SKM-1 (cell line): Measurements from ENCODE around the gene CD33.

Experiments used
- DNase-seq: peaks from one replicate; lab custom pipeline; 2025; ENCODE audit not compliant: unreplicated experiment; lab: John Stamatoyannopoulos, UW

The CD33 gene

GRCh38 chr19:51210191-51210784 lies 14.6 kb upstream of the CD33 start:
- DNase-seq = no peak

- peak; percentile 40 for DNase-seq
These were observed 14.0 kb upstream of the CD33 start for GRCh38 chr19:51210874-51211361.

DNA sequence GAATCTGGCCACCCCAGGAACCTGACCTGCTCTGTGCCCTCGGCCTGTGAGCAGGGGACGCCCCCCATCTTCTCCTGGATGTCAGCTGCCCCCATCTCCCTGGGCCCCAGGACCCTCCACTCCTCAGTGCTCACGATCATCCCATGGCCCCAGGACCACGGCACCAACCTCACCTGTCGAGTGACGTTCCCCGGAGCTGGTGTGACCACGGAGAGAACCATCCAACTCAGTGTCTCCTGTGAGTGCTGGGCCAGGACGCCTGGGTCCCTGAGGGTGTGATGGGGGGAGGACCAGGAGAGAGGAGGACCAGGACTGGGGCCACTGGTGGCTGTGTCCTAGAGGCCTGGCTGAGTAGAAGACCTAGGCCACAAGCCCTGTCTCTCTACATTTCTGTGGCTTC lies 13.0 kb upstream of the CD33 start:
- no peak for DNase-seq

- DNase-seq = no peak
These were observed 5.6 kb upstream of the CD33 start for GRCh38 chr19:51219307-51219706.

DNA sequence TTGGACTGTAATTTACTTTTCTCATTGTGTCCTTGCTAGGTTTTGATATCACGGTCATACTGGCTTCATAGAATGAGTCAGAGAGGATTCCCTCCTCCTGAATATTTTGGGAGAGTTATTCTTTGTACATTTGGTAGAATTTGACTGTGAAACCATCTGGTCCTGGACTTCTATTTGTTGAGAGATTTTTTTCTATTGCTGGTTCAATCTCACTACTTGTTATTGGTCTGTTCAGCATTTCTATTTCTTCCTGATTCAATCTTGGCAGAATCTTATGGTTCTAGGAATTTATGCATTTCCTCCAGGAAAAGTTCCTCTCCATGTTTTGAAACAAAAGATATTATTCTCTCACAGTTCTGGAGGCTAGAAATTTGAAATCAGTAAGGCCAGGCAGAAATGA lies 4.9 kb upstream of the CD33 start:
- no peak for DNase-seq

GRCh38 chr19:51220996-51221395 lies 3.9 kb upstream of the CD33 start:
- DNase-seq = no peak

DNA sequence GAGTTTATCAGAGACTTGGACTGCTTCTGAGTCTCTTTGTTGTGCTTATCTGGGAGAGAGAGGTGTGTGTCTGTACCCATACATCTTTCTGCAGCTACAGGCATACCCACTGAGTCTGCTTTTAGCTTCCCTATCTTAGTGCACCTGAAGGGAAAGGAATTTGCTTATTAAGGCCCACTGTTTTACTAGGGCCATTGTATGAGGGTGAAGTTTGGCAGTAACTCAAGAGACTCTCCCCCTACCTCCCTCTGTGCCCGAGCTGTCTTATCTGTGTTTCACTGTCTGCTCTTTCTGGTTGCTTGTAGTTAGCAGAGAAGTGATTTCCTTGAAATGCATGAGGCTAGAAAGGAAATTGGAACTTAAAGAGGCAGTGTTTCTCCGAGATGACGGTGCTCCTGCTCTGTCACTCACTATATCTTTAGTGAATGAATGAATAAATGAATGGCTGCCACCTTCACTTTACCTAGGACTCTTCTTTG lies 678 bp upstream of the CD33 start:
- no peak for DNase-seq

GRCh38 chr19:51226067-51226466 lies 1.2 kb downstream of the CD33 start:
- DNase-seq = no peak

DNA sequence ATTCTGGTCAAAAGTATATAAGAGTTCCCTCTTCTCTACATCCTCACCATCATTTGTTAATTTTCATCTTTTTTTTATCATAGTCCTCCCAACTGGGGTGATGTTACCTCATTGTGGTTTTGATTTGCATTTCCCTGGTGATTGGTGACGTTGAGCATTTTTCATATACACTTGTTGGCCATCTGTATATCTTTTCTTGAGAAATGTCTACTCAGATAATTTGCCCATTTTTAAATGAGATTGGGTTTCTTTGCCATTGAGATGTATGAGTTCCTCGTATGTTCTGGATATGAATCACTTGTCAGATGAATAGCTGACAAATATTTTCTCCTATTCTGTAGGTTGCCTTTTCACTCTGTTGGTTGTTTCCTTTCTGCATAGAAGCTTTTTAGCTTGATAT lies 2.4 kb downstream of the CD33 start:
- DNase-seq = no peak

DNA sequence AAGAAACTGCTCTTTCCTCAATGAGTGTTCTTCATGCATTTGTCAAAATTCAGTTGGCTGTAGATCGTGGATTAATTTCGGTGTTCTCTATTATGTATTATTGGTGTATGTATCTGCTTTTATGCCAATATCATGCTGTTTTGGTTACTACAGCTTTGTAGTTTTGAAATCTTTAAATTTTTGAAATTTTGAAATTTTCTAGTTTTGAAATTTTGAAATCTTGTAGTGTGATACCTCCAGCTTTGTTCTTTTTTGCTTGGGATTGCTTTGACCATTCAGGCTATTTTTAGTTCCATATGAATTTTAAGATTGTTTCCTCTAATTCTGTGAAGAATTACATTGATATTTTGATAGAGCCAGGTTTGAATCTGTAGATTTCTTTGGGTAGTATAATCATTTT lies 3.1 kb downstream of the CD33 start:
- DNase-seq = no peak

- DNase-seq = no peak
These were observed 16.0 kb downstream of the CD33 start for GRCh38 chr19:51240866-51241265.

GRCh38 chr19:51242881-51243630 lies 18.2 kb downstream of the CD33 start:
- no peak for DNase-seq

GRCh38 chr19:51246164-51246552 lies 21.3 kb downstream of the CD33 start:
- peak; percentile 12 for DNase-seq

GRCh38 chr19:51247972-51248590 lies 23.2 kb downstream of the CD33 start:
- DNase-seq = no peak

- no peak for DNase-seq
These were observed 26.0 kb downstream of the CD33 start, which contains the start of gene SIGLECL1 for GRCh38 chr19:51250786-51251467. Gene SIGLECL1 (plus strand): TSS chr19:51251080. CDS start chr19:51264073, 12,993 bp downstream.

GRCh38 chr19:51251468-51251820 lies 26.6 kb downstream of the CD33 start:
- DNase-seq = no peak

DNA sequence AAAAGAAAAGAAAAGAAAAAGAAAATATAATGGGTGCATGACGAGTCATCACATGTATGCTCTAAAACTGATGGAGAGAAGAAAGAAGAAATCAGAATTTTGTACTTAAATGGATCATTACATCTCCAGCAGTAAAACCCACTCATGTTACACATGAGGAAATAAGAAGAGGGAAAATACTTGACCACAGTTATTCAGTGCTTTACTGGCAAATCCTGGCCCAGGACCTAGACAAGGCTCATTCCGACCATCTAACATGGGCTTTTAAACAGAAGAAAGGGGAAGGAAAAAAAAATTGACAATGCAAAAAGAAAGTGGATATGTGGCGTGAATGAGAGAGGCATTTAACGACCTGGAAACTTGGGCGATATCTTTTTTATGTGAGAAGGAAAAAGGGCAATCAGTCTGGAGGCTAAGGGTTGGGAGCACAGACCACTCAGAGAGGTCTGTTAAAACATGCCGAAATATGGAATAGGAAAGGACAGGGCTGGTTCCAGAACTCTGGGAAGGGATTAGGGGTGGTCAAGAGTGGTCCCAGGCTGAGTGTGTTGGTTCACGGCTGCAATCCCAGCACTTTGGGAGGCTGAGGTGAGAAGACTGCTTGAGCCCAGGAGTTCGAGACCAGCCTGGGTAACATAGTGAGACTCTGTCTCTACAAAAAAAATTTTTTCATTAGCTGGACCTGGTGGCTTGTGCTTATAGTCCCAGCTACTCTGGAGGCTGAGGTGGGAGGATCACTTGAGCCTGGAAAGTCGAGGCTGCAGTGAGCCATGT lies 27.6 kb downstream of the CD33 start:
- DNase-seq = no peak

DNA sequence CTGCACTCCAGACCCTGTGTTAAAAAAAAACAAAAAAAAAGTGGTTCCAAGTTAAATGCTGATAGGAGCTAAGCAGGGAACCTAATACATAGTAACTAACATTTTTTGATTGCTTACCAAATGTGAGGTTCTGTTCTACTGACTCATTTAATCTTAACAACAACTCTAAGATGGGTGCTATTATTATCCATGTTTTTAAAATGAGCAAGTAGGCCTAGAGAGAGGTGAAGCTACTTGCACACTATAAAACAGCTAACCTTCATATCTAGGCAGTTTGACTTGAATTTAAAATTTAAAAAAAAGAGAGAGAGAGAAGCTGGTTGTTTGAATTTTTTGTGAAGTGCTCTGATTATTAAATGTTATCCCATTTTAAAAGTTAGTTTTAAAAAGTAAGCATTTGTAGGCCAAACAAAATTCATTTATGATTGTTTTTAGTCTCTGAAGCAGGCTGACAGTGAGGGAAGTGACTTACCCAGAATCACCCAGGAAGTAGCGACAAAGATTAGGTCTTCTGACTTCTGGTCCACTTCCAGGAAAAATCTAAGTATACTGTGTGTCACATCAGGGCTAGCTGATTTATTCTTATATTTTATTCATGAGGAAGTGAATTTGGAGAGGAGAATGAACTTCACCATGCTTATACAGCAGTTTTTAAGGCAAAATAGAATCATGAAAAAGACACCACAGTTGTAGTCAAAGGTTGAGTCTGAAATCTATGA lies 28.4 kb downstream of the CD33 start:
- no peak for DNase-seq

DNA sequence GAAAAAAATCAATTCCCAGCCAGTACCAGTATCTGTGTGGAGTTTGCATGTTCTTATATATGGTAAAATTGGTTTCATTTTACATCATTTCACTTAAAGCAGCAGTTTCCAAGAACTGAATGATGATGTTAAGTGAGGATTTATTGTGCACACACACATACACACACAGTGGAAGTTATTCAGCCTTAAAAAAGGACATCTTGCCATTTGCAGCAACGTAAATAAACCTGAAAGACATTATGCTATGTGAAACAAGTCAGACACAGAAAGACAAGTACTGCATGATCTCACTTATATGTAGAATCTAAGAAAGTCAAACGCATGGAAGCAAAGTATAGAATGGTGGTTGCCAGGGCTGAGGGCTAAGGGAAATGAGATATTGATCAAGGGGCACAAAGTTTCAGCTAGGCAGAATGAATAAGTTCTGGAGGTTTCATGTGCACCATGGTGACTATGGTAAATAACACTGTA lies 31.3 kb downstream of the CD33 start:
- DNase-seq = no peak

DNA sequence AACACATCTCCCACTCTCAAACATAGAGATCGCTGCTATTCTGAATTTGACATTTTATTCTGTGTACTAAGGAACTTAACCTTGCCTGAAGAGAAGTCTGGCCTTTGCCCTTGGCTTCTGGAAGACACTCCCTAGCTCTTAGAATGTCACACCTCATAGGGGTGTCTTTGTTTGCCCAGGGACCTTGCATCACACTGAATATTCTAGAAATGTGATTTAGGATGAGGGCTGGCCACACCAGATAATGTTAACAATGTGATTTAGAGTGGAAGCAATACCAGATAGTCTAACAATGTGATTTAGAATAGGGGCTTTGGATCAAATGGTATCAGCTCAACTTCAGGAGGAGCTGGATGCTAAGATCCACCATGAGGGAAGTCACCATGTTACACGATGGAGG lies 32.6 kb downstream of the CD33 start:
- no peak for DNase-seq
